GM12878 (cell line): ENCODE results near the gene BCAN. TPM values are rescaled to one million over a fixed set of nuclear protein-coding genes. Genes with fewer than 3 reads are reported as not detected.

ENCODE experiments used
- ATAC-seq: fragments of 200-7000 bp; cut with Tn5 transposase; 3 replicates; pipeline ENCODE4 v1.9.1; 2020; ENCODE audit warnings: mild to moderate bottlenecking, moderate library complexity
- BruUV-seq: library from RNA; stranded (reverse); fragments of 400-500 nt; replicated peaks from 2 replicates; lab custom pipeline; 2021; lab: Mats Ljungman, UMichigan
- CTCF ChIA-PET: fragments of 300-600 bp; sonication (Branson Sonifier 250); formaldehyde crosslinking; extraction: SDS; loops from one replicate; lab custom pipeline; 2021; ENCODE audit warnings: inconsistent platforms; lab: Yijun Ruan, JAX
- POLR2A ChIA-PET: fragments of 350-600 bp; formaldehyde crosslinking; extraction: SDS; loops from one replicate; lab custom pipeline; 2021; ENCODE audit warnings: inconsistent platforms; lab: Charles Lee
- RAD21 ChIA-PET: fragments of 300-600 bp; sonication (Branson Sonifier 250); formaldehyde crosslinking; loops from one replicate; lab custom pipeline; 2023; ENCODE audit warnings: antibody characterized with exemption; ENCODE audit not compliant: unreplicated experiment; lab: Charles Lee
- SMC1A ChIA-PET: fragments of 300-600 bp; sonication (Branson Sonifier 250); formaldehyde crosslinking; loops from one replicate; lab custom pipeline; 2023; ENCODE audit not compliant: unreplicated experiment, uncharacterized antibody; lab: Charles Lee
- DNase-seq: peaks from one replicate; pipeline ENCODE4 v3.0.0-alpha.2; 2011; ENCODE audit warnings: low read depth, low spot score
- FAIRE-seq: peaks from 3 replicates; lab custom pipeline; 2011; peaks lifted over from hg19 to GRCh38; lab: Jason Lieb, UNC
- H2AFZ ChIP-seq: 2 replicates; pipeline ENCODE4 v1.6.0; 2011; ENCODE audit warnings: low read depth, low read length, control low read depth; ENCODE audit not compliant: control insufficient read depth
- H3K27ac ChIP-seq: 2 replicates; pipeline ENCODE4 v1.5.1; 2011; ENCODE audit warnings: control low read depth; ENCODE audit not compliant: control insufficient read depth, insufficient read depth
- H3K27me3 ChIP-seq, 2 experiments: replicated peaks in 1 of 2; 2 replicates each; pipeline versions ENCODE4 v1.6.0 to v1.6.1; 2011; ENCODE audit warnings: low read length in 1 of 2; ENCODE audit not compliant: control insufficient read depth in 2 of 2, insufficient read depth in 2 of 2
- H3K36me3 ChIP-seq, 2 experiments: 2 replicates each; pipeline ENCODE4 v1.5.1; 2011; ENCODE audit warnings: low read length in 1 of 2; ENCODE audit not compliant: control insufficient read depth in 2 of 2, insufficient read depth in 2 of 2
- H3K4me1 ChIP-seq: 2 replicates; pipeline ENCODE4 v1.6.1; 2011; ENCODE audit warnings: mild to moderate bottlenecking, low read length, moderate library complexity, mixed read lengths; ENCODE audit not compliant: control insufficient read depth, insufficient read depth
- H3K4me2 ChIP-seq: 2 replicates; pipeline ENCODE4 v1.6.0; 2011; ENCODE audit warnings: control low read depth; ENCODE audit not compliant: control insufficient read depth, insufficient read depth
- H3K4me3 ChIP-seq: fragments of 200-600 bp; sonication (generic); 2 replicates; pipeline ENCODE4 v1.5.1; 2016
- H3K79me2 ChIP-seq: 2 replicates; pipeline ENCODE4 v1.6.0; 2011; ENCODE audit warnings: low read length; ENCODE audit not compliant: control insufficient read depth, insufficient read depth
- H3K9ac ChIP-seq: 2 replicates; pipeline ENCODE4 v1.8.0; 2011; ENCODE audit warnings: low read length, control low read depth, mixed read lengths; ENCODE audit not compliant: control insufficient read depth, insufficient read depth
- H3K9me3 ChIP-seq: replicated peaks from 3 replicates; pipeline ENCODE4 v1.5.1; 2011; ENCODE audit warnings: mild to moderate bottlenecking, low read length; ENCODE audit not compliant: control insufficient read depth, insufficient read depth
- H4K20me1 ChIP-seq: 2 replicates; pipeline ENCODE4 v1.6.0; 2011; ENCODE audit not compliant: control insufficient read depth, insufficient read depth
- ASH2L ChIP-seq: fragments of 300-600, 200-600 bp; sonication (generic); IDR thresholded peaks from 2 replicates; pipeline ENCODE4 v1.6.1; 2017; ENCODE audit warnings: low read depth, mild to moderate bottlenecking, borderline replicate concordance
- BCL11A ChIP-seq: IDR thresholded peaks from 2 replicates; pipeline ENCODE4 v1.6.1; 2011; ENCODE audit warnings: low read depth, low read length
- CEBPZ ChIP-seq: fragments of 150-350 bp; IDR thresholded peaks from 2 replicates; pipeline ENCODE4 v1.6.1; 2016; ENCODE audit warnings: low read depth, low read length
- E4F1 ChIP-seq: fragments of 450-650 bp; IDR thresholded peaks from 2 replicates; pipeline ENCODE4 v1.6.1; 2018; ENCODE audit warnings: borderline replicate concordance, mild to moderate bottlenecking; ENCODE audit not compliant: partially characterized antibody
- NKRF ChIP-seq: fragments of 450-650 bp; conservative IDR thresholded peaks from 2 replicates; pipeline ENCODE4 v1.6.1; 2017; ENCODE audit warnings: mild to moderate bottlenecking, moderate library complexity
- SP1 ChIP-seq: IDR thresholded peaks from one replicate; pipeline ENCODE4 v1.6.1; 2011; ENCODE audit warnings: low read depth, low read length
- SUZ12 ChIP-seq: fragments of 200-600 bp; sonication (generic); IDR thresholded peaks from one replicate; pipeline ENCODE4 v1.6.1; 2018; ENCODE audit warnings: antibody characterized with exemption, mild to moderate bottlenecking; ENCODE audit not compliant: unreplicated experiment
- ZBTB33 ChIP-seq: fragments of 450-650 bp; IDR thresholded peaks from 2 replicates; pipeline ENCODE4 v1.6.1; 2017; ENCODE audit warnings: mild to moderate bottlenecking
- ZBTB4 ChIP-seq: fragments of 450-650 bp; formaldehyde crosslinking; IDR thresholded peaks from 2 replicates; pipeline ENCODE4 v1.4.0; 2022; ENCODE audit warnings: mild to moderate bottlenecking, moderate library complexity
- ZNF207 ChIP-seq: fragments of 450-650 bp; IDR thresholded peaks from 2 replicates; pipeline ENCODE4 v1.6.1; 2014; ENCODE audit warnings: antibody characterized with exemption, mild to moderate bottlenecking, borderline replicate concordance
- WGBS: methylation state at CpG from one replicate; pipeline ENCODE4 v1.1.6; 2016; ENCODE audit warnings: low lambda C conversion rate; ENCODE audit not compliant: insufficient replicate concordance, insufficient coverage; ENCODE audit errors: missing lambda C conversion rate; 5-methylcytosine and 5-hydroxymethylcytosine counted together
- in situ Hi-C: fragments of 300-500 bp; cut with MboI; formaldehyde crosslinking; loops from 9 replicates; pipeline ENCODE4 v1.14.3; 2018; ENCODE audit warnings: mixed read lengths
- intact Hi-C: fragments of 100-400 bp; cut with micrococcal nuclease; formaldehyde crosslinking; loops from one replicate; pipeline ENCODE4 v1.14.2; 2022; ENCODE audit not compliant: unreplicated experiment
- polyA plus RNA-seq, 11 experiments: library from polyadenylated mRNA; depleted of rRNA in 4 of 11; unstranded in 6 of 11; stranded (reverse) in 5 of 11; fragments of >200 nt; fragmentation: Nextera tagmentation in 4 of 11; fragmentation: Illumina TruSeq in 1 of 11; extraction: Ambion mirVana in 4 of 11; extraction: Trizol in 1 of 11; gene quantifications; 1 replicate in 1 of 11; 2 replicates in 10 of 11; pipeline versions ENCODE4 v1.2.1 to v1.2.3, GENCODE V29; 2011 to 2016; ENCODE audit warnings: inconsistent platforms in 2 of 11, missing spikeins in 2 of 11, low read depth in 1 of 11
- total RNA-seq, 4 experiments: library from RNA; depleted of rRNA in 3 of 4; stranded (reverse); fragments of >200 nt in 3 of 4; fragmentation: Illumina TruSeq in 1 of 4; extraction: Trizol in 1 of 4; gene quantifications; 2 replicates each; pipeline versions ENCODE4 v1.2.1 to v1.2.3, GENCODE V29; 2013 to 2021

BCAN gene
- total and polyA plus RNA-seq, 10 of the 15 experiments (the other 5 are each of a cell fraction or from before 2014, with no cell fraction given): 0.05 to 1.3 (median 0.18) TPM; not detected in 1

DNA sequence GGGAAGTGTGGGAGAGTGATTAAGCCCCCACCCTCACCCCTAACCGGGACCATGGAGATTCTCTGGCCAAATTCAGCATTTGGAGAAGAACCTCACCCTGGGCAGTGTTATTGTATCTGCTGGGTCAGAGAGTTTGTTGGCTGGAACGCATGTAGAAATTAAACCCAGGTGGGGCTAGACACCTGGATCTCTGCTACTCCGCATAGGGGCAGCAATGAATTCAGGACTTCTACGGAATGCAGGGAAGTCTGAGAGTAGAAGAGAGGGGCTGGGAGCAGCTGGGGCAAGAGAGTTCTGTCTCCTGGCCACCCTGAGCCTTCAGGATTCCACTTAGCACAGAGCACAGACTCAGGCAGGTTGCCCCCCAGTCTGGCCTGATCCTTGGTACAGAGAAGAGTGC, 67.1 kb downstream of the BCAN start:
- ChIA-PET RAD21 (no interaction called here), SMC1A (interaction anchor here (0.6 to 1.9 kb wide), 3 partner anchors 17 to 104 kb away, joined by 3 to 8 read pairs (median 5); no protein-coding TSS in a partner anchor), CTCF (interaction anchor here (3.6 to 9.5 kb wide), 3 partner anchors 18 to 82 kb away, joined by 24 to 157 read pairs (median 53); partner anchors contain the start of genes ISG20L2 and METTL25B), POLR2A (no interaction called here)
- H3K36me3 ChIP-seq: no peaks in the 10 kb centered on the region; a peak in 2 of 4 replicates
- no peak overlapping the region for H2AFZ ChIP-seq
- H3K27ac ChIP-seq: no peak overlapping the region
- in situ Hi-C loops (no loop called here), intact Hi-C loops (no loop called here)
- no peak overlapping the region for H3K9ac ChIP-seq
- FAIRE-seq (no peak), ATAC-seq (no peak), DNase-seq (no peak)
- peaks cover 6% of the 10 kb centered on the region for H3K4me1 ChIP-seq
- H3K9me3 ChIP-seq: no peaks in the 10 kb centered on the region
- 68% methylated on average over 4 of the region's 4 CpGs for WGBS
- H3K4me3 ChIP-seq: no peak overlapping the region
- no TSS peak for BruUV-seq
- peaks cover 8 to 10% of the 10 kb centered on the region in 2 experiments for H3K27me3 ChIP-seq
- no peaks in the 10 kb centered on the region for H3K79me2 ChIP-seq
- H4K20me1 ChIP-seq: no peaks in the 10 kb centered on the region; the same call in 1 of the 2 replicates
- H3K4me2 ChIP-seq: no peak overlapping the region
- no peak for TF ChIP-seq E4F1
- no peak for TF ChIP-seq NKRF
- no peak for TF ChIP-seq CEBPZ
- TF ChIP-seq BCL11A: no peak
- no peak for TF ChIP-seq SP1
- TF ChIP-seq ZBTB4: no peak
- no peak for TF ChIP-seq SUZ12
- no peak for TF ChIP-seq ZNF207
- no peak for TF ChIP-seq ZBTB33
- TF ChIP-seq ASH2L: no peak
